IMR-90 (cell line): Measurements from ENCODE around the gene BCAS1. TPM values are rescaled to one million over a fixed set of nuclear protein-coding genes. Genes with fewer than 3 reads are reported as not detected.

Source experiments
- ATAC-seq: fragments of 200-7000 bp; cut with Tn5 transposase; 2 replicates; pipeline ENCODE4 v1.9.1; 2020; ENCODE audit warnings: low read depth, mild to moderate bottlenecking, moderate library complexity
- BruUV-seq: library from RNA; stranded (reverse); fragments of 400-500 nt; replicated peaks from 2 replicates; lab custom pipeline; 2021; lab: Mats Ljungman, UMichigan
- CTCF ChIA-PET: fragments of 300-600 bp; formaldehyde crosslinking; extraction: SDS; loops from one replicate; lab custom pipeline; 2021; ENCODE audit warnings: antibody characterized with exemption; lab: Yijun Ruan, JAX
- POLR2A ChIA-PET: fragments of 300-600 bp; sonication (Branson Sonifier 250); formaldehyde crosslinking; loops from one replicate; lab custom pipeline; 2022; ENCODE audit warnings: antibody characterized with exemption; ENCODE audit not compliant: unreplicated experiment; lab: Charles Lee
- DNase-seq: peaks from one replicate; pipeline ENCODE4 v3.0.0; 2013
- H2AFZ ChIP-seq: replicated peaks from 2 replicates; pipeline ENCODE3; 2013; ENCODE audit warnings: low read length, mild to moderate bottlenecking; ENCODE audit not compliant: poor library complexity
- H2AK5ac ChIP-seq: 2 replicates; pipeline ENCODE4 v1.6.1; 2013; ENCODE audit warnings: low read depth, low read length, inconsistent platforms
- H2AK9ac ChIP-seq: replicated peaks from 2 replicates; pipeline ENCODE3; 2013; ENCODE audit warnings: mild to moderate bottlenecking, low read depth, low read length, moderate library complexity; ENCODE audit not compliant: poor library complexity
- H2BK120ac ChIP-seq: 2 replicates; pipeline ENCODE4 v1.6.1; 2013; ENCODE audit warnings: low read depth, low read length, inconsistent platforms
- H2BK15ac ChIP-seq: 3 replicates; pipeline ENCODE4 v1.6.1; 2013; ENCODE audit warnings: low read depth, low read length, inconsistent platforms
- H2BK20ac ChIP-seq: 2 replicates; pipeline ENCODE4 v1.6.1; 2013; ENCODE audit warnings: low read depth, mild to moderate bottlenecking, inconsistent platforms, low read length, moderate library complexity
- H2BK5ac ChIP-seq: 2 replicates; pipeline ENCODE4 v1.6.1; 2013; ENCODE audit warnings: mild to moderate bottlenecking, low read depth, low read length, inconsistent platforms; ENCODE audit not compliant: poor library complexity, severe bottlenecking
- H3K14ac ChIP-seq: replicated peaks from 2 replicates; pipeline ENCODE4 v1.6.1; 2013; ENCODE audit warnings: low read depth, low read length, inconsistent platforms
- H3K18ac ChIP-seq: 2 replicates; pipeline ENCODE4 v1.6.1; 2013; ENCODE audit warnings: low read depth, low read length, control low read depth
- H3K23ac ChIP-seq: 2 replicates; pipeline ENCODE4 v1.6.1; 2013; ENCODE audit warnings: low read depth, low read length, inconsistent platforms
- H3K27ac ChIP-seq: 2 replicates; pipeline ENCODE4 v1.5.1; 2013; ENCODE audit warnings: mild to moderate bottlenecking, control low read depth, low read length; ENCODE audit not compliant: insufficient read depth
- H3K27me3 ChIP-seq: 2 replicates; pipeline ENCODE4 v1.6.1; 2013; ENCODE audit warnings: low read length; ENCODE audit not compliant: control insufficient read depth, insufficient read depth
- H3K36me3 ChIP-seq: 2 replicates; pipeline ENCODE4 v1.6.1; 2013; ENCODE audit warnings: low read length, mixed read lengths; ENCODE audit not compliant: control insufficient read depth, insufficient read depth
- H3K4ac ChIP-seq: 2 replicates; pipeline ENCODE4 v1.6.1; 2013; ENCODE audit warnings: low read depth, low read length, inconsistent platforms
- H3K4me1 ChIP-seq: 2 replicates; pipeline ENCODE4 v1.6.1; 2013; ENCODE audit warnings: low read length, mixed read lengths; ENCODE audit not compliant: control insufficient read depth, insufficient read depth
- H3K4me2 ChIP-seq: 2 replicates; pipeline ENCODE4 v1.6.1; 2013; ENCODE audit warnings: low read depth, mild to moderate bottlenecking, control low read depth, low read length, moderate library complexity
- H3K4me3 ChIP-seq: 2 replicates; pipeline ENCODE4 v1.5.1; 2013; ENCODE audit warnings: low read depth, mild to moderate bottlenecking, control low read depth, low read length, moderate library complexity; ENCODE audit not compliant: insufficient read depth
- H3K56ac ChIP-seq: 2 replicates; pipeline ENCODE4 v1.6.1; 2013; ENCODE audit warnings: low read length, inconsistent platforms; ENCODE audit not compliant: insufficient read depth; ENCODE audit errors: extremely low read depth
- H3K79me1 ChIP-seq, 2 experiments: 2 replicates each; pipeline ENCODE4 v1.6.1; 2013; ENCODE audit warnings: low read length in 2 of 2, inconsistent platforms in 1 of 2, low read depth in 1 of 2
- H3K9ac ChIP-seq: 2 replicates; pipeline ENCODE4 v1.6.1; 2013; ENCODE audit warnings: low read depth, low read length, control low read depth
- H3K9me1 ChIP-seq: 2 replicates; pipeline ENCODE4 v1.6.1; 2013; ENCODE audit warnings: low read length, inconsistent platforms; ENCODE audit not compliant: insufficient read depth
- H3K9me3 ChIP-seq: 2 replicates; pipeline ENCODE4 v1.6.1; 2013; ENCODE audit warnings: low read length; ENCODE audit not compliant: control insufficient read depth, insufficient read depth
- H4K20me1 ChIP-seq: 2 replicates; pipeline ENCODE4 v1.6.1; 2013; ENCODE audit warnings: low read length, inconsistent platforms; ENCODE audit not compliant: insufficient read depth
- H4K5ac ChIP-seq: 2 replicates; pipeline ENCODE4 v1.6.1; 2013; ENCODE audit warnings: mild to moderate bottlenecking, low read depth, low read length, control low read depth
- H4K8ac ChIP-seq, 2 experiments: 2 replicates each; pipeline ENCODE4 v1.6.1; 2013; ENCODE audit warnings: low read depth in 2 of 2, low read length in 2 of 2, control low read depth in 1 of 2, inconsistent platforms in 1 of 2
- H4K91ac ChIP-seq: 2 replicates; pipeline ENCODE4 v1.6.1; 2013; ENCODE audit warnings: low read depth, low read length, inconsistent platforms; ENCODE audit not compliant: insufficient read depth
- CEBPB ChIP-seq: IDR thresholded peaks from 2 replicates; pipeline ENCODE4 v1.6.1; 2012; ENCODE audit warnings: low read depth, low read length, improper control_type of control experiment
- CHD1 ChIP-seq: IDR thresholded peaks from 2 replicates; pipeline ENCODE4 v1.6.1; 2012; ENCODE audit warnings: low read depth, low read length, improper control_type of control experiment
- ELK1 ChIP-seq: fragments of 150-350 bp; IDR thresholded peaks from 2 replicates; pipeline ENCODE4 v1.6.1; 2016; ENCODE audit warnings: low read depth, mild to moderate bottlenecking, low read length, moderate library complexity, borderline replicate concordance
- MAFK ChIP-seq: IDR thresholded peaks from 2 replicates; pipeline ENCODE4 v1.6.1; 2012; ENCODE audit warnings: low read depth, low read length, improper control_type of control experiment
- MAZ ChIP-seq: IDR thresholded peaks from 2 replicates; pipeline ENCODE4 v1.6.1; 2012; ENCODE audit warnings: low read depth, mild to moderate bottlenecking, low read length, improper control_type of control experiment, moderate library complexity, borderline replicate concordance
- MXI1 ChIP-seq: IDR thresholded peaks from 2 replicates; pipeline ENCODE4 v1.6.1; 2012; ENCODE audit warnings: low read depth, mild to moderate bottlenecking, low read length, moderate library complexity, borderline replicate concordance
- NFE2L2 ChIP-seq: fragments of 150-350 bp; IDR thresholded peaks from 2 replicates; pipeline ENCODE4 v1.6.1; 2016; ENCODE audit warnings: low read depth, mild to moderate bottlenecking, low read length
- RCOR1 ChIP-seq: IDR thresholded peaks from 2 replicates; pipeline ENCODE4 v1.6.1; 2012; ENCODE audit warnings: mild to moderate bottlenecking, low read length, improper control_type of control experiment; ENCODE audit not compliant: insufficient replicate concordance
- SMC3 ChIP-seq: fragments of 150-350 bp; IDR thresholded peaks from 2 replicates; pipeline ENCODE4 v1.6.1; 2016; ENCODE audit warnings: low read depth, mild to moderate bottlenecking, antibody characterized with exemption, low read length, moderate library complexity
- USF2 ChIP-seq: fragments of 150-350 bp; IDR thresholded peaks from 2 replicates; pipeline ENCODE4 v1.6.1; 2017; ENCODE audit warnings: mild to moderate bottlenecking, antibody characterized with exemption, low read length, low read depth
- WGBS, 2 experiments: methylation state at CpG; one replicate each; pipeline versions ENCODE4 v1.1.5 to v1.1.7; 2013; ENCODE audit warnings: missing lambda C conversion rate in 2 of 2; ENCODE audit not compliant: insufficient read length in 1 of 2; ENCODE audit errors: extremely low coverage in 2 of 2; 5-methylcytosine and 5-hydroxymethylcytosine counted together
- dilution Hi-C: fragments of 300-500 bp; cut with HindIII; formaldehyde crosslinking; loops from one replicate; pipeline ENCODE4 v1.14.3; 2018; ENCODE audit warnings: low sequenced_read_pairs; ENCODE audit not compliant: unreplicated experiment
- in situ Hi-C: fragments of 300-500 bp; cut with MboI; formaldehyde crosslinking; loops from 3 replicates; pipeline ENCODE4 v1.14.3; 2019; ENCODE audit warnings: low sequenced_read_pairs, inconsistent platforms, mixed read lengths
- intact Hi-C: fragments of 100-400 bp; cut with micrococcal nuclease; formaldehyde crosslinking; loops from 2 replicates; pipeline ENCODE4 v1.10.0; 2022
- polyA plus RNA-seq, 3 experiments: library from polyadenylated mRNA; depleted of rRNA; stranded (reverse); fragments of >200 nt; gene quantifications; 2 replicates each; pipeline ENCODE4 v1.2.3, GENCODE V29; 2012; ENCODE audit warnings: low replicate concordance in 1 of 3
- total RNA-seq: library from RNA; depleted of rRNA; stranded (reverse); fragments of >200 nt; gene quantifications from 2 replicates; pipeline ENCODE4 v1.2.3, GENCODE V29; 2012

BCAS1 gene
- total and polyA plus RNA-seq, 2 of the 4 experiments (the other 2 are of a cell fraction), result under 0.01 TPM; not detected in 1

- H2BK20ac ChIP-seq, result peak overlapping the region; percentile 84
- DNase-seq (no peak), ATAC-seq (no peak)
- H2AK9ac ChIP-seq, result no peak overlapping the region
- no peaks in the 10 kb centered on the region for H3K27me3 ChIP-seq
- WGBS, 2 experiments, result no CpG with 5 or more reads among the region's 3 CpGs
- TF ChIP-seq ELK1 (no peak), USF2 (no peak), CEBPB (no peak), SMC3 (no peak), RCOR1 (no peak), NFE2L2 (no peak), CHD1 (no peak), MAZ (no peak), MXI1 (no peak), MAFK (no peak)
- H2AFZ ChIP-seq, result peak overlapping the region; percentile 80
- ChIA-PET CTCF (interaction anchor here (0.6 to 1.8 kb wide), 12 partner anchors 8 to 976 kb away, joined by 3 to 17 read pairs (median 4); no protein-coding TSS in a partner anchor), POLR2A (no interaction called here)
- peak overlapping the region; percentile 55 for H3K4ac ChIP-seq
- in situ Hi-C loops, result loop anchor here (25.0 kb wide), 2 partner anchors 777 to 1452 kb away; no protein-coding TSS in a partner anchor
- H2BK5ac ChIP-seq, result peak overlapping the region; percentile 84
- H3K9ac ChIP-seq, result no peak overlapping the region
- H3K27ac ChIP-seq, result peak overlapping the region; percentile 28; the same call in 1 of the 2 replicates
- H2BK120ac ChIP-seq, result peak overlapping the region; percentile 79
- no TSS peak for BruUV-seq
- H3K18ac ChIP-seq, result peak overlapping the region; percentile 12; the same call in 1 of the 2 replicates
- H3K56ac ChIP-seq, result no peak overlapping the region
- intact Hi-C loops, result loop anchor here (2.0 kb wide), 1 partner anchor 1626 kb away; no protein-coding TSS in a partner anchor
- peak overlapping the region; percentile 24; the same call in 1 of the 2 replicates for H3K4me2 ChIP-seq
- no peaks in the 10 kb centered on the region for H3K9me3 ChIP-seq
- no peak overlapping the region for H3K4me3 ChIP-seq
- H4K5ac ChIP-seq, result 0 out of 2 replicates have a peak overlapping the region, but pooled peaks have one; percentile 27
- H4K91ac ChIP-seq, result peak overlapping the region; percentile 2
- H3K79me1 ChIP-seq, result peaks cover 0 to 3% of the 10 kb centered on the region in 2 experiments; a peak in 1 of 4 replicates
- peak overlapping the region; percentile 45; the same call in 1 of the 2 replicates for H3K14ac ChIP-seq
- H3K9me1 ChIP-seq, result peaks cover 10% of the 10 kb centered on the region
- H2AK5ac ChIP-seq, result peak overlapping the region; percentile 79
- H3K36me3 ChIP-seq, result no peaks in the 10 kb centered on the region
- no peaks in the 10 kb centered on the region for H4K20me1 ChIP-seq
- H3K23ac ChIP-seq, result peak overlapping the region; percentile 28; the same call in 1 of the 2 replicates
- peaks cover 16% of the 10 kb centered on the region for H3K4me1 ChIP-seq
- peak overlapping the region; percentile 73; the same call in 2 of the 3 replicates for H2BK15ac ChIP-seq
- dilution Hi-C loops, result no loop called here
- H4K8ac ChIP-seq, result peak overlapping the region; percentile 14 to 78; a peak in 1 of 4 replicates
These were observed 131.2 kb downstream of the BCAS1 start for GRCh38 chr20:53939190-53939571.
